Measurements from ENCODE around the gene RALGPS1.
"Not testable (repeated sequence)": the region's sequence is repeated elsewhere in the genome, so short reads cannot be mapped to it uniquely, and the experiment has no call there.

Gene RALGPS1

GRCh38 chr9:126991183-126991582 lies 76.6 kb downstream of the RALGPS1 start:
- FAIRE-seq, result no peak

GRCh38 chr9:126992427-126992826 lies 77.8 kb downstream of the RALGPS1 start:
- no peak for FAIRE-seq

DNA sequence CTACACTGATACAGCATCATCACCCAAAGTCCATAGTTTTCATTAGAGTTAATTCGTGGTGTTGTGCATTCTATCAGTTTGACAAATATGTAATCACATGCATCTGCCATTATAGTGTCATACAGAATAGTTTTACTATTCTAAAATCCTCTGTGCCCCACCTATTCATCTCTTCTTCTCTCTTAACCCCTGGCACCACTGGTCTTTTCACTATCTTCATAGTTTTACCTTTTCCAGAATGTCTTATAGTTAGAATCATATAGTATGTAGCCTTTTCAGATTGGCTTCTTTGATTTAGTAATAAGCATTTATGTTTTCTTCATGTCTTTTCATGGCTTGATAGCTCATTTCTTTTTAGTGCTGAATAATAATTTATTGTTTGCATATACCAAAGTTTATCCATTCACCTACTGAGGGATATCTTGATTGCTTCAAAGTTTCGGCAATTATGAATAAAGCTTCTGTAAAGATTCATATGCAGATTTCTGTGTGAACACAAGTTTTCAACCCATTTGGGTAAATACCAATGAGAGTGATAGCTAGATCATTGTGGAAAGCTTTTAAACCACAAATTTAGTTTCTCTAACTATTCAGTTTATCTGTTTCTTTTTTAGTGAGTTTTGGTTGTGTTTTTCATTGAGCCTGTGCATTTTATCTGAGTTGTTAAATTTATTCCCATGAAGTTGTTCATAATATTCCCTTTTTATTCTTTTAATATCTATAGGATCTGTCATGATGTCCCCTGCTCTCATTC lies 84.9 kb downstream of the RALGPS1 start:
- FAIRE-seq, result no peak

GRCh38 chr9:127004946-127005769 lies 90.6 kb downstream of the RALGPS1 start:
- FAIRE-seq, result no peak

DNA sequence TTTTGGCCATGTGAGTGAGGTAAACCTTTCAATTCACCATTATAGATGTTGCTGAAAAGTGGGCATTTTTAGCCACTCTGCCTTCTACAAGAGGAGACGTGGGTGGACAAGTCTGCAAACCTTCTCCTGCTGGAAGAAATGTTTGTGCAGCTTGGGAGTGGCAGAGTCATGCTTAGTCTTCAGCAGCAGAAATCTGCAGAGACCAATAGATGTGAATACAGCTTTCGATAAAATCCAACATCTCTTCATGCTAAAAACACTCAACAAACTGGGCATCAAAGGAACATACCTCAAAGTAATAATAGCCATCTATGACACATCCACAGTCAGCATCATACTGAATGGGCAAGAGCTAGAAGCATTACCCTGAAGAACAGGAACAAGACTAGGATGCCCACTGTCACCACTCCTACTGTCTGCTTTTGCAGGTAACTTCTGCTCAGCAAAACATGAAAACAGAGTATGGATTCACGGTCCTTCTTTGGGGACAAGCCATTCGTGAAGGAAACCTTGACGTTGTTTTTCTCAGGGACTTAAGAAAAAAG lies 91.3 kb downstream of the RALGPS1 start:
- FAIRE-seq, result no peak

- no peak for FAIRE-seq
Observed at GRCh38 chr9:127007638-127008037, 93.1 kb downstream of the RALGPS1 start.

DNA sequence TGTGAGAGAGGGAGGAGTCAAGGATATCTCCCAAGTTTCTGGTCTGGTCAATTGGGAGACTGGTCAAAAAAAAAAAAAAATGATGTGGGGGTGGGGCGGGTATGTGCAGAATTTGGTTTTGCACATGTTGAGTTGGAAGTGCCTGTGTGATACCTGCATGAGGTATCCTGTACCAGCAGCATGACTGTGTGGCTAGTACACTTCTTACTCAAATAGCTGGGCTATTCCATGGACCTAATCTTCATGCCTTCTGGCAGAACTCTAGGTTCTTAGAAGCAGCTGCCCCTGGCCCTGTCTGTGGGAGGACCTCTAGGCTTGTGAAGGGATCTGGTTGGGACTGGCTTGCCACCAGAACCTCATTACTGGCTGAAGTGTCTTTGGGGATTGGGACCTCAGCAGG lies 93.5 kb downstream of the RALGPS1 start:
- no peak for FAIRE-seq

DNA sequence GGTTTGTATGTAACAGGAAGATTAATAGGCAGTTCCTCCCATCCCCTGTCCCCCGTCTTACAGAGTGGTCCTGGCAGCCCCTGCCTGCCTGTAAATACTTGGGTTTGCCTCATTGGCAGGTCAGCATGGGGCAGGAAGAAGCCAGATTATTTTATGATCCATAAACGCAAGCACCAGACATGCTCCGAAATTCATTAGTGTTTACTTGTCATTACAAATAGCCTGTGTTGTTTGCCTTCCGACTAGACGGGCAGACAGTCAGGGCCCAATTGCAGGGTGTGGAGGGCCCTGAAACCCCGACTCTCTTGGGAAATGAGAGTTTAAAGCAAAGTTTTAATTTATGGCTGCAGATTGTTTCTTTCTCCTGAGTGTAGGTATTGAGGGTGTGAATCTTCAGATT lies 97.2 kb downstream of the RALGPS1 start:
- no peak for FAIRE-seq

GRCh38 chr9:127012250-127012649 lies 97.7 kb downstream of the RALGPS1 start:
- FAIRE-seq, result no peak

DNA sequence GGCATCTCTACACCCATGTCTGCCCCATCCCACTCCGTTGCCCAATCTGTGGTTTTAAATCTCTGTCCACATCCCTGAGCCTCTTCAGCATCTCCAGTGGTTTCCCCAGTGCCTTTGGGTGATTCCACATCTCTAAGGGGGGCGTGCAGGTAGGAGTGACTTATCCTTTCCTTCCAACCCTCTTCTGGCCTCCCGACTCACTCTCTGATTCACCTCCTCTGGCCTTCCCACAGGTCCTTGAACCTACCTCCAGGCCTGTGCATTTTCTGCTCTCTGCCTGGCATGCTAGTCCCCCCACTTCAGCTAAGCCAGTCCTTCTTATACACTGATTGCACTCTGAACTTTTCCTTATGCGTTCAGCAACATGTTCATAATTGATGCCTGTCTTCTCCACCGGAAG lies 99.0 kb downstream of the RALGPS1 start:
- no peak for FAIRE-seq

DNA sequence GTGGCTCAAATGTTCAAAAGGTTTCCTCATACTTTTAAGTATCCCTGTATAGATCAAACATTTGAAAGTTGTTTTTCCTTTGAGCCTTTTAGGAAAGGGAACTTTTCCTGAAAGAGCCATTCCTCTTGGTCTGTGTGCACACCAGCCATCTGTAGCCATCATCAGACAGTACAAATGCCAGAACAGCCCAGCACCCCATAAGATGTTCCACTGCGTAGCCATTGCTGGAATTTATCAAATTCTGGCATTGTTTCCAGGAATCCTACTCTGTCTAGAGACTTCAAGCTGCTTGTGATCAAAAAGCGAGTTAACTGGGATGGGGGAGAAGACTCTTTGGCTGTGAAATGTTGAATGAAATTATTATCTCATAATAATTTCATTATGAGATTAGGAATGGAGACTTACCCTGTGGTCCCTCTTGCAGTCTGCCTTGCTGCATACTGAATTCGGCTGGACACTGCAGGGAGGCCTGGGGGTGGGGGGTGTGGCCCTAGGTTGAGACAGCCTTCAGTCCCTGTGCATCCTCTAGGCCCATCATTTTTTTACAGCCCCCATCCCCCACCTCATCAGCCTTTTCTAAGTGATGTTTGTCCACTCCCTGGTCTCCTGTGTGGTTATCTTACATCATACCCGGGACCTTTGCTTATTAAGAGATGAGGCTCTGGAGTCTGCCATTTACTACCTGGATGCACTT lies 99.8 kb downstream of the RALGPS1 start:
- no peak for FAIRE-seq

GRCh38 chr9:127014910-127015540 lies 100.4 kb downstream of the RALGPS1 start:
- no peak for FAIRE-seq

- no peak for FAIRE-seq
Observed at GRCh38 chr9:127015921-127016512, 101.4 kb downstream of the RALGPS1 start.

DNA sequence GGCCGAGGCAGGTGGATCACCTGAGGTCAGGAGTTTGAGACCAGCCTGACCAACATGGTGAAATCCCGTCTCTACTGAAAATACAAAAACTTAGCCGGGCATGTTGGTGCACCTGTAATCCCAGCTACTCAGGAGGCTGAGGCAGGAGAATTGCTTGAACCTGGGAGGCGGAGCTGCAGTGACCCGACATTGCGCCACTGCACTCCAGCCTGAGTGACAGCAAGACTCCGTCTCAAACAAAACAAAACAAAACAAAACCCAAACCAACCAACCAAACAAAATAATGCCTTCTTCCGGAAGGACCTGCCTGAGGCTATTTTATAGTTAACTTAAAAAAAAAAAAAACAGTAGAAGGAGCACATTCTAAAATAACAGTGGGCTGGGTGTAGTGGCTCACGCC lies 103.4 kb downstream of the RALGPS1 start:
- FAIRE-seq, result not testable (repeated sequence)

DNA sequence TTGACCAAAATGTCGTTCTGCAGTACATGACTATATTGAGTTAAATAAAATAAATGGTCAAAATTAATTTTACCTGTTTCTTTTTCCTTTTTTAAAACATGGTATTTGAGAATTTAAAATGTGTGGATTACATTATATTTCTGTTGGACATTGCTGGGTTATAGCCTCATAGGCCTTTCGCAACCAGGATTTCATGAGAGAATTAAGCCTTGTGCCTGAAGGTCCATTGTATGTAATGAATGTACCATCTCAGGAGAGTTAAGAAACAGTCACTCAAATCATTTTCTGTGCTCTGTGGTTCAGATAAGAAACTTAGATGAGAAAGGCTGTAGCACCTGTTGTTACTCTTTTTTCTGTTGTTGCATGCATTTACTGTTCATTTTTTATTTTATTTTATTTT lies 104.4 kb downstream of the RALGPS1 start:
- FAIRE-seq, result no peak

DNA sequence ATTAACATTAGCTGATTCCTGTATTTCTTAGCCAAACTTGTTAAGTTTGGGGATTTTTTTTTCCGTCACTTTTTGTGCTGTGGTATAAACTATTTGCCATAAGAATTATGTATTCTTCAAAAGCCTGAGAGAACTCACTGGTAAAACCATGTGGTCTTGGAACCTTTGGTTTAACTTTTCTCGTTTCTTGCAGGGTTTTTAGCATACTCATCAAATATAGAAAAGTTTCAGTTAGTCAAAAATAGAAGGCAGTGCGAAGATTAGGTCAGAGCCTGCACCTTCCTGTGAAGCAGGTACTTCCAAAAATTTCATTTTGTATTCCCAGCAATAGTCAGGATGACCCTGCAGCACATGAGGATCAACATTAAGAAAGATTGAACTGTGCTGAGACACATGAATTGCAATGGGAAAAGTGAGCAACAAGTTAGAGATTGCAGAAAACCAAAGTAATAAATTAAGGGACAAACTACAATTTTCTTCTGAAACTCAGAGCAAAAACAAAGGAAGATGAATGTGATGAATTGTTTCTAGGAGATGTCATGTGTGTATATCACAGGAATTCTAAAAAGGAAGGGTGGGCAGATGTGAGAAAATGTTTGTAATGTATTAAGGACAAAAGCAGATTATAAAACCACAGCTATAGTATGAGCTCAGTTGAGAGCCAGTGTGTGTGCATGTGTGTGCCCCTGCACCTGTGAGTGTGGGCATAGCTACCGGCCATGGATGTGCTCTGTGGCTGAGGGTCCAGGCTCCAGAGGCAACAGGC lies 105.6 kb downstream of the RALGPS1 start:
- FAIRE-seq, result no peak

DNA sequence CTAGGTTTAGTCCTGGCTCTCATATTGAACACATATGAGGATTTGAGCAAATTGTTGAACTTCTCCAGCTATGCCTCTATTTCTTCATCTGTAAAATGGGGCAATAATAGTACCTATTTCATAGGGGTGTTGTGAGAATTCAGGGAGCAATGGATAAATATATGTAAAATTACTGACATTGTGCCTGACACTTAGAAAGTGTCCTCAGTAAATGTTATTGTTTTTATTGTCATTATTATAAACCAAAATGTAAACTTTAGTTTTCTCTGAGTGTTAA lies 106.2 kb downstream of the RALGPS1 start:
- no peak for FAIRE-seq

DNA sequence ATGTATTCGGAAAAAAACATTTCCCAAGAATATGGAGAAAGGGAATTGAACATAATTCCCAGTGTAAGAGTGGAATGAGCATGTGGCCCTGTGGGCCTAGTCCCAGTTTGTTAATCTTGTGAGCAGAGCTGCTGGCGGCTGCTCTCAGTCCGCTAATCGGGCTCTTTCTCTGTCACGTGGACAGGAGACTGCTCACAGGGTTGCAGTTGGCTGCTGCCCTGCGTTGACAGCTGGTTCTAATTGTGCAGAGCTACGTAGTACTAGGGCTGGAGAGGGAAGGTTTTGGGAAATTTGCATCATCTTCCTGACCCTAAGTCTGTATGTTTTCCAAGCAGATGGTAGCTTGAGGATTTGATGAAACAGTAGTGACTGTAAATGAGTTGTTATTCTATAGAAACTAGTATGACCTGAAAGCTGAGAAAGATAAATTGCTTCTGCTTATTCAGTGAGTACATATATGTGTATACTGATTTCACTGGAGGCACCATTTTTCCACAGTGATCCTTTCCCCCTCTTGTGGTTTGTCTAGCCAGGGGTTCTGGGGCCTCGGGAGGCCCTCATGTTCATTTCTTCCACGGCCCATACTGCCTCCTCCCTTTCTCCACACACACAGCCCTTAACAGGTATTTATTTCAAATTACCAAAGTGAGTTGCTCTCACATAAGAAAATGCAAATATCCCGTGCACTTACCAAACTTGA lies 107.2 kb downstream of the RALGPS1 start:
- FAIRE-seq, result peak; percentile 85

GRCh38 chr9:127022913-127023660 lies 108.5 kb downstream of the RALGPS1 start:
- no peak for FAIRE-seq

- FAIRE-seq, result no peak
Observed at GRCh38 chr9:127025042-127025441, 110.5 kb downstream of the RALGPS1 start.
